Measurements from ENCODE around the gene TBC1D22B.
"Not testable (repeated sequence)": the region's sequence is repeated elsewhere in the genome, so short reads cannot be mapped to it uniquely, and the experiment has no call there.

The TBC1D22B gene

GRCh38 chr6:37304766-37305165, 47.2 kb downstream of the TBC1D22B start:
- no peaks in the 10 kb centered on the region for H3K79me2 ChIP-seq (ENCODE audit: control insufficient read depth, insufficient read depth, low read length, poor library complexity)
- no peak overlapping the region for H2AFZ ChIP-seq (ENCODE audit: insufficient read depth, low read length, poor library complexity)
- no peak overlapping the region for H2AK5ac ChIP-seq (ENCODE audit: low read length)
- H3K14ac ChIP-seq (ENCODE audit: low read length) = no peak overlapping the region
- no peaks in the 10 kb centered on the region for H3K9me3 ChIP-seq (ENCODE audit: insufficient read depth, low read depth, low read length)
- H3K4me2 ChIP-seq (ENCODE audit: low read length) = no peak overlapping the region
- no peak overlapping the region for H2BK120ac ChIP-seq (ENCODE audit: insufficient read depth, low read length, poor library complexity)
- DNase-seq = no peak
- H4K12ac ChIP-seq (ENCODE audit: low read depth, low read length) = no peak overlapping the region
- H3K18ac ChIP-seq (ENCODE audit: low read length) = no peak overlapping the region
- H3K79me1 ChIP-seq (ENCODE audit: low read length) = no peaks in the 10 kb centered on the region
- no peak overlapping the region for H3K4ac ChIP-seq (ENCODE audit: low read depth, low read length)
- peaks cover 10 to 13% of the 10 kb centered on the region in 2 experiments for H3K4me1 ChIP-seq (ENCODE audit: control insufficient read depth in 1 of 2, insufficient read depth in 2 of 2, low read length in 2 of 2)
- H3K4me3 ChIP-seq (ENCODE audit: low read depth, low read length) = no peak overlapping the region
- H3K23ac ChIP-seq (ENCODE audit: low read length) = no peak overlapping the region
- no peak overlapping the region for H3K27ac ChIP-seq (ENCODE audit: low read depth, low read length)
- H3K9ac ChIP-seq (ENCODE audit: low read length) = no peak overlapping the region
- no peak overlapping the region for H4K8ac ChIP-seq (ENCODE audit: low read depth, low read length)
- peaks cover 2 to 10% of the 10 kb centered on the region in 2 experiments for H3K36me3 ChIP-seq (ENCODE audit: control insufficient read depth in 1 of 2, insufficient read depth in 2 of 2, low read length in 2 of 2)
- no CpG with 5 or more reads among the region's 7 CpGs for WGBS (ENCODE audit: extremely low coverage, insufficient coverage, insufficient read length)
- H2BK12ac ChIP-seq (ENCODE audit: low read length) = no peak overlapping the region
- H3K27me3 ChIP-seq (ENCODE audit: insufficient read depth, low read length) = no peaks in the 10 kb centered on the region
- H4K91ac ChIP-seq (ENCODE audit: low read depth, low read length) = no peak overlapping the region
- H2BK5ac ChIP-seq (ENCODE audit: low read depth, low read length, poor library complexity) = no peak overlapping the region

- Histone ChIP-seq H3K4me3 (ENCODE audit: low read depth, low read length) (no peak overlapping the region), H3K9ac (ENCODE audit: low read length) (no peak overlapping the region), H3K4me2 (ENCODE audit: low read length) (no peak overlapping the region), H3K23ac (ENCODE audit: low read length) (peak overlapping the region; percentile 14), H3K14ac (ENCODE audit: low read length) (no peak overlapping the region), H3K79me1 (ENCODE audit: low read length) (no peaks in the 10 kb centered on the region), H2BK12ac (ENCODE audit: low read length) (no peak overlapping the region), H2AK5ac (ENCODE audit: low read length) (no peak overlapping the region), H4K91ac (ENCODE audit: low read depth, low read length) (no peak overlapping the region), H3K36me3 (ENCODE audit: control insufficient read depth in 1 of 2, insufficient read depth in 2 of 2, low read length in 2 of 2) (peaks cover 2 to 10% of the 10 kb centered on the region in 2 experiments), H4K12ac (ENCODE audit: low read depth, low read length) (no peak overlapping the region), H3K27ac (ENCODE audit: low read depth, low read length) (no peak overlapping the region), H2AFZ (ENCODE audit: insufficient read depth, low read length, poor library complexity) (no peak overlapping the region), H3K18ac (ENCODE audit: low read length) (no peak overlapping the region), H2BK120ac (ENCODE audit: insufficient read depth, low read length, poor library complexity) (no peak overlapping the region), H3K27me3 (ENCODE audit: insufficient read depth, low read length) (no peaks in the 10 kb centered on the region), H3K9me3 (ENCODE audit: insufficient read depth, low read depth, low read length) (no peaks in the 10 kb centered on the region), H3K4me1 (ENCODE audit: control insufficient read depth in 1 of 2, insufficient read depth in 2 of 2, low read length in 2 of 2) (peaks cover 10 to 13% of the 10 kb centered on the region in 2 experiments), H3K79me2 (ENCODE audit: control insufficient read depth, insufficient read depth, low read length, poor library complexity) (no peaks in the 10 kb centered on the region), H2BK5ac (ENCODE audit: low read depth, low read length, poor library complexity) (no peak overlapping the region), H3K4ac (ENCODE audit: low read depth, low read length) (no peak overlapping the region), H4K8ac (ENCODE audit: low read depth, low read length) (no peak overlapping the region)
- DNase-seq = no peak
- WGBS (ENCODE audit: extremely low coverage, insufficient coverage, insufficient read length) = no CpG with 5 or more reads among the region's 4 CpGs
These were observed 48.4 kb downstream of the TBC1D22B start for GRCh38 chr6:37305841-37306425.

GRCh38 chr6:37306624-37307222, 49.2 kb downstream of the TBC1D22B start:
- Histone ChIP-seq H2BK12ac (ENCODE audit: low read length) (no peak overlapping the region), H2BK120ac (ENCODE audit: insufficient read depth, low read length, poor library complexity) (no peak overlapping the region), H3K4me2 (ENCODE audit: low read length) (no peak overlapping the region), H2AK5ac (ENCODE audit: low read length) (no peak overlapping the region), H3K36me3 (ENCODE audit: control insufficient read depth in 1 of 2, insufficient read depth in 2 of 2, low read length in 2 of 2) (peaks cover 2 to 10% of the 10 kb centered on the region in 2 experiments), H3K23ac (ENCODE audit: low read length) (no peak overlapping the region), H3K4me3 (ENCODE audit: low read depth, low read length) (no peak overlapping the region), H3K18ac (ENCODE audit: low read length) (no peak overlapping the region), H3K9ac (ENCODE audit: low read length) (no peak overlapping the region), H3K9me3 (ENCODE audit: insufficient read depth, low read depth, low read length) (no peaks in the 10 kb centered on the region), H4K8ac (ENCODE audit: low read depth, low read length) (no peak overlapping the region), H4K91ac (ENCODE audit: low read depth, low read length) (no peak overlapping the region), H3K14ac (ENCODE audit: low read length) (no peak overlapping the region), H3K27me3 (ENCODE audit: insufficient read depth, low read length) (no peaks in the 10 kb centered on the region), H4K12ac (ENCODE audit: low read depth, low read length) (no peak overlapping the region), H2AFZ (ENCODE audit: insufficient read depth, low read length, poor library complexity) (no peak overlapping the region), H3K27ac (ENCODE audit: low read depth, low read length) (no peak overlapping the region), H3K79me2 (ENCODE audit: control insufficient read depth, insufficient read depth, low read length, poor library complexity) (no peaks in the 10 kb centered on the region), H3K4ac (ENCODE audit: low read depth, low read length) (no peak overlapping the region), H3K4me1 (ENCODE audit: control insufficient read depth in 1 of 2, insufficient read depth in 2 of 2, low read length in 2 of 2) (peaks cover 10 to 15% of the 10 kb centered on the region in 2 experiments), H2BK5ac (ENCODE audit: low read depth, low read length, poor library complexity) (no peak overlapping the region), H3K79me1 (ENCODE audit: low read length) (no peaks in the 10 kb centered on the region)
- DNase-seq = no peak
- WGBS (ENCODE audit: extremely low coverage, insufficient coverage, insufficient read length) = no CpG with 5 or more reads among the region's 4 CpGs

GRCh38 chr6:37307484-37307883, 49.9 kb downstream of the TBC1D22B start:
- H2BK5ac ChIP-seq (ENCODE audit: low read depth, low read length, poor library complexity); H3K79me2 ChIP-seq (ENCODE audit: control insufficient read depth, insufficient read depth, low read length, poor library complexity); H4K8ac ChIP-seq (ENCODE audit: low read depth, low read length); H2AFZ ChIP-seq (ENCODE audit: insufficient read depth, low read length, poor library complexity); H3K27ac ChIP-seq (ENCODE audit: low read depth, low read length); H2BK12ac ChIP-seq (ENCODE audit: low read length); H3K4me2 ChIP-seq (ENCODE audit: low read length); H4K12ac ChIP-seq (ENCODE audit: low read depth, low read length); H3K79me1 ChIP-seq (ENCODE audit: low read length); H3K27me3 ChIP-seq (ENCODE audit: insufficient read depth, low read length); H2BK120ac ChIP-seq (ENCODE audit: insufficient read depth, low read length, poor library complexity); H3K9ac ChIP-seq (ENCODE audit: low read length); H3K18ac ChIP-seq (ENCODE audit: low read length); H4K91ac ChIP-seq (ENCODE audit: low read depth, low read length); H3K23ac ChIP-seq (ENCODE audit: low read length); H2AK5ac ChIP-seq (ENCODE audit: low read length); H3K9me3 ChIP-seq (ENCODE audit: insufficient read depth, low read depth, low read length); H3K4me3 ChIP-seq (ENCODE audit: low read depth, low read length); H3K14ac ChIP-seq (ENCODE audit: low read length); H3K4ac ChIP-seq (ENCODE audit: low read depth, low read length): not testable (repeated sequence)
- Histone ChIP-seq H3K36me3 (ENCODE audit: control insufficient read depth in 1 of 2, insufficient read depth in 2 of 2, low read length in 2 of 2) (peaks cover 2 to 10% of the 10 kb centered on the region in 2 experiments), H3K4me1 (ENCODE audit: control insufficient read depth in 1 of 2, insufficient read depth in 2 of 2, low read length in 2 of 2) (peaks cover 10 to 17% of the 10 kb centered on the region in 2 experiments)
- peak in 1 of 2 donors; percentile 15 for DNase-seq
- no CpG with 5 or more reads among the region's 10 CpGs for WGBS (ENCODE audit: extremely low coverage, insufficient coverage, insufficient read length)

All from trophoblast cell (in vitro differentiated cells and primary cell).